Testis (tissue), 3 donors: ENCODE data around the gene CRNKL1. TPM values are rescaled to one million over a fixed set of nuclear protein-coding genes. Genes with fewer than 3 reads are reported as not detected.

Source experiments
- polyA plus RNA-seq: library from polyadenylated mRNA; stranded (reverse); fragments of 350-450 nt; fragmentation: Illumina TruSeq; extraction: RNeasy Lipid Tissue Mini Kit (QIAGEN cat#74804); gene quantifications from one replicate; pipeline ENCODE4 v1.2.3, GENCODE V29; 2014; ENCODE audit warnings: low read depth, low replicate concordance; ENCODE audit not compliant: insufficient read depth
- total RNA-seq, 2 donors: library from RNA; depleted of rRNA; stranded (reverse); fragments of >200 nt; gene quantifications; one replicate each; pipeline ENCODE4 v1.2.3, GENCODE V29; 2016

Gene CRNKL1
- total and polyA plus RNA-seq, 3 donors from 2014 or later = 22.1 to 26.9 (median 26.3) TPM

Other genes with a start within 250 kb of the CRNKL1 start
- gene NAA20, start 35.1 kb downstream of the CRNKL1 start, total RNA-seq = 10 to 100 TPM; 41.3 to 53.9 TPM
- 176 TPM for gene NAA20, start 35.1 kb downstream of the CRNKL1 start, polyA plus RNA-seq
- gene CFAP61, start 66 bp upstream of the CRNKL1 start, total RNA-seq = 10 to 100 TPM; 21.4 to 27.3 TPM
- 76.0 TPM for gene CFAP61, start 66 bp upstream of the CRNKL1 start, polyA plus RNA-seq